GM19099 (cell line): Measurements from ENCODE around the gene DLX3.

ENCODE experiments used
- POLR2A ChIP-seq: IDR thresholded peaks from 3 replicates; pipeline ENCODE4 v1.6.1; 2011; ENCODE audit warnings: low read depth; ENCODE audit not compliant: insufficient read length; ENCODE audit errors: extremely low read depth

DLX3 gene

DNA sequence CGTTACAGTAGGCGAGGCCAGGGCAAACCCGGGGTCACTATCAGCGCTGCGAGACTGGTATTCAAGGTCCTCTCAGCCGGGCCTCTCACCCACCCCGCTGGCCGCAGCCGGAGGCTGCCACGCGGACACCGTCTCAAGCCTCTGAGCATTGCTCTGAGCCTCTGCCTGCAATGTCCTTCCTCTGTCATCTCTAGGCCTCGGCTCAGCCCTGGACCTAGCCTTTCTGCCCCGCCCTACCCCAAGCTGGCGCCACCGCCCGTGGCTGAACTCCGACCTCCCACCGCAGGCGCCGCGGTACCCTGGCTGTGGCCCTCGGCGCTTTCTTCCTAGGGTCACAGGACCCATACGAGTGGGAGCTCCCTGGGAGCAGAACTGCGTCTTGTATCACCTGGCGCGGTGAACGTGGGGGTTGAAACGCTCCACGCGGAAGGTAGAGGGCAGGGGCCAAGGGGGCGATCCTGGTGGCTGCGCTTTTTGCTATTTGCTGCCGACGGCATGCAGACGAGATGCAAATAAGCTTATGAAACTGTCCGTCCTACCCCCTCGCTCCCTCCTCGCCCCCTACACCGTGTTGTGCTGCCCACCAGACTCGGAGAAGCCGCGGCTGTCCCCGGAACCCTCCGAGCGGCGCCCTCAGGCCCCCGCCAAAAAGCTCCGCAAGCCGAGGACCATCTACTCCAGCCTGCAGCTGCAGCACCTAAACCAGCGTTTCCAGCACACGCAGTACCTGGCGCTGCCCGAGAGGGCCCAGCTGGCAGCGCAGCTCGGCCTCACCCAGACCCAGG, 22.3 kb downstream of the DLX3 start:
- no peak for TF ChIP-seq POLR2A

DNA sequence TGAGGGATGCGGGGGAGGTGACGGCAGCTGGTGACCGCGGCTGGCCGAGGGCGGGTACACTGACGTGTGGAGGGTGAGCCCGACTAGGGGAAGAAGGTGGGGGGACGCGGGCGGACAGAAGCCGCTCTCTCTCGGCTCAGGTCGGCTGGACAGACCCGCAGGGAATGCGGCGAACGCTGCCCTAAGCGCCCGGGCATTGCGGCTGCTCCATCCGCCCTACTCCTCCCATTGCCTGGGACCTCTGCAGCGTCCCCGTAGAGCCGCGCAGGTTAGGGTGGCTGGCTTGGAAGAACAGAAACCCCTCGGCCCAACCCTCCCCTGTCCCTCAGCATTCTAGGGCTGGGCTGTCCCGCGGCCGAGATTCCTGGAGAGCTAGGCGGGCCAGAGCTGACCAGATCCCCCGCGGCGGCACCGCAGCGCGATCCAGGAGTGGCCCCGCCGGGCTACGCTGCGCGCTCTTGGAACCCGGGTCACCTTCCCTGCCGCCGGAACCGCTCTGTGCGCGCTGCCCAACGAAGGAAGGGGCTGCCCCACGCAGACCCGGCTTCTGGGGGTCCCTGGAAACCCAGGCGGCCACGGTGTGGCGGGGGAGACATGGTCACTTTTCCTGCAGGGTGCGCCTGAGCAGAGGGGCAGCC, 23.1 kb downstream of the DLX3 start:
- TF ChIP-seq POLR2A = no peak

DNA sequence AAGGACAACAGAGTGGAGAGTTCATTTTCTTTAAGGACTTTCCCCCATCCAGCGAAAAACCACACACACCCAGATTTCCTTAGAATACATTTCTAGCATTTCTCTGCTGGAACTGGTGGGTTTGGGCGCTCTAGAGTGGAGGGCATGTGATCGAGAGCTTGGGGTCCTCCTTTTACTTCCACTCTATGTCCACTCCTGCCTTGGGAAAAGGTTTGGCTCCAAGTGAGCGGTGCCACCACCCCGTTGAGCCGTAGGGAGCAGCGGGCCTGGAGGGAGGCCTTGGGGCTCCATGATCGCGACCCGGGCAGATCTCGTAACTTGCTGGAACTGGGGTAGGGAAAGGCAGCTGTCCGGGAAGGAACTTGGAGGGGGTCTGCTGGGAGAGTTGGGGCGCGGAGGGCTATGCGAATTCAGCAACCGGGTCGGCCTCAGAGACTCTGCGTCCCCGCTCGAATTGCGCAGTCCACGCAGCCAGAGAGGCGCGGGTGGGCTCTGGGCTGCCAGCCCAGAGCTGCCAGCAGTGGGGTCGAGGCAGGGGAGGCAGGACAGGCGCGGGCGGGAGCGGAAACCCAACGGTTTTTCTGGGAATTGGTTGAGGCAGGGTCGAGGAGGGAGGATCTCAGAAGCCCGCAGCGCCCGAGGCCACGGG, 23.7 kb downstream of the DLX3 start:
- TF ChIP-seq POLR2A = no peak

DNA sequence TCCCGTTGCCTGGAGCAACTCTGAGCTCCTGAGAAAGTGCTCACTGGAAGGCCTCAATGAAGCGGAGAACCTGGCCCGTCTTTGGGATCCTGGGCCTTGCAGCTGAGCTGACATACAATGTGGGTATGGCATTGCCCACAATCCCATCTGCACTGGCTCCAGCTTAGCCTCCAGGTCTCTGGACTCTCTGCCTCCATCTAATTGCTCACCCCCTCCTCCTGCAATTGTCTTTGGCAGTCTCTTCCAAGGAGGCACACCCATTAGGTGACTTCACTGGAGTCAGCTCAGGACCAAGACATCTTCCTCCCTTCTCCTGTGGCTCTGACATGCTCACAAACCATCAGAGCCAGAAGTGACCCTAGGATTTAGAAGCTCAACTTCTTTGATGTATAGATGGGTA, 24.5 kb downstream of the DLX3 start:
- TF ChIP-seq POLR2A = no peak

DNA sequence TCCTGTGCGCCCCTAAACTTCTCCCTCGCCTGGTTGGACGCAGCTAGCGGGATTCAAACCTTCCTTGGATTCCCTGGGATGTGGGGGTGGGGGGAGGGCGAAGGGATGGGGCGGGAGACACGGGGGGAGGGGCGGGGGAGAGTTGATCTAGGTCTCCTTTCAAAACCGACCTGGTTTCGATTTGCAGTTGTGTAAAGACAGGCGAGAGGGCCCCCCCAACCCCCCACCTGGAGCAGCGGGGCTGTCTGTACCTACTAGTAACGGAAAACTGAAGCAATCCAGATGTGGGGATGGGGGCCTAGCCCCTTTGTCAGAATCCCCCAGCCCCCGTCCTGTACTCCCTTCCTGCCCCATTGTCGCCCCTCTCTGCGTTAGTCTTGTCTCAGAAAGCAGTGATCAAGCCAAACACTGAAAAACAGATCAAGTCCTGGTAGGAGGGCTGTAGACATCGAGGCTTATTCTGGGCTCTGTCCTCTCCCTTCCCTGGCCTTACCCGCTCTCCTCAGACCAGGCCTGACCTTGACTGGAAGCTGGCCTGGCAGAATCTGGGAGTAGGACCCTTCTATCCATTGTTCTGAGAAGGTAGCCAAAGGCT, 25.1 kb downstream of the DLX3 start:
- TF ChIP-seq POLR2A = no peak

DNA sequence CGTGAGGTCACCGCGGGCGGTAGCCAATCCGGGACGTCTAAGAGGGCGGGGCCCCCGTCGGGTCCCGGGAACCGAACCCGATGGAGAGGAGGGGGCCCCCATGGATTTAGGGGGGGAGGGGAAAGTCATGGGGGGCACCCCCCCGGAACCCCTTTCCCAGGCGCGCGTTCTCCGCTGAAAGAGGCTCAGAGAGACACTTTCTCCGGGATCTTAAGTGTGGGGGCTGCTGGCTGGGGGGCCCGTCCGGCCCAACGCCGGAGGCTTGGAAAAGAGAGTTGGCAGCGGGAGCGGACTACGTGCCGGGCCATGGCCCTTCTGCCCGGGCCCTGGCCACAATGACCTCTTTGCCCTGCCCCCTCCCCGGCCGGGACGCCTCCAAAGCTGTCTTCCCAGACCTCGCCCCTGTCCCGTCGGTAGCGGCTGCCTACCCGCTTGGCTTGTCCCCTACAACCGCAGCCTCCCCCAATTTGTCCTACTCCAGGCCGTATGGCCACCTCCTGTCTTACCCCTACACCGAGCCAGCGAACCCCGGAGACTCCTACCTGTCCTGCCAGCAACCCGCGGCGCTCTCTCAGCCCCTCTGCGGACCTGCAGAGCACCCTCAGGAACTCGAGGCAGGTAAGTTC, 25.8 kb downstream of the DLX3 start, which contains the start of gene DLX4:
Gene DLX4, plus strand, starts transcription at position 57 of the 626 bp plus-strand sequence. Its CDS starts 279 bp downstream, at position 336.
- TF ChIP-seq POLR2A = no peak

DNA sequence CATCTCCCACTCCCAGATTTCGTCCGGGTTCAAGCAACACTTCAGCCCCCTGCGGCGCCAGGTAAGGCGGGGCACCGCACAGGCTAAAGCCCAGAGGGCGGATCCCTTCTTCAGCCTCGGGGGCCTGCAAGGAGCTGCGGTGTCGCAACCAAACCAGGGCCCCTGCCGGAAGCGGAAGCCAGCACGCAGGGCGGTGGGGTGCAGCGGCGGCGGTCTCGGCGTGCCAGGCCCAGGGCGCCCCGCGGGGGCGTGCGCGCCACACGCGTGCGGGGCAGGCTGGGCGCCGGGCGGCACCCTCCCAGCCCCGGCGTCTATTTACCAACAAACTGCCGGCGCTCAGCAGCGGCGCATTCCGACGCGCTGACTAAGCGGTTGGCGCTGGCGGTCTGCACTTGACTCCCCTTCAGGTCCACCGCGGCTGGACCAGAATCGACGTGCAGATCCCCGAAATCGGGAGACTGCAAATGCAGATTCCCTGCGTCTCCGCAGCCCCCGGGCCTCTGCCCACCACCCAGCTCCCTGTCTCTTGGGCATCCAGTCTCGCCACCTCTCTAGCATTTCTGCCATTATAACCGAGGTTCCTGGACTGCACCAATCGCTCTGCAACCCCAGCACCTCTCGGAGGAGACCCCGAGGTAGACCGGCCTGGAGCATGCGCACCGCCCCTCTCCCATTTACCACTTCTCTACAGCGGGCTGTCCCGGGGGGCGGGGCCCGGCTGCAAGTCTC, 26.5 kb downstream of the DLX3 start:
- no peak for TF ChIP-seq POLR2A

DNA sequence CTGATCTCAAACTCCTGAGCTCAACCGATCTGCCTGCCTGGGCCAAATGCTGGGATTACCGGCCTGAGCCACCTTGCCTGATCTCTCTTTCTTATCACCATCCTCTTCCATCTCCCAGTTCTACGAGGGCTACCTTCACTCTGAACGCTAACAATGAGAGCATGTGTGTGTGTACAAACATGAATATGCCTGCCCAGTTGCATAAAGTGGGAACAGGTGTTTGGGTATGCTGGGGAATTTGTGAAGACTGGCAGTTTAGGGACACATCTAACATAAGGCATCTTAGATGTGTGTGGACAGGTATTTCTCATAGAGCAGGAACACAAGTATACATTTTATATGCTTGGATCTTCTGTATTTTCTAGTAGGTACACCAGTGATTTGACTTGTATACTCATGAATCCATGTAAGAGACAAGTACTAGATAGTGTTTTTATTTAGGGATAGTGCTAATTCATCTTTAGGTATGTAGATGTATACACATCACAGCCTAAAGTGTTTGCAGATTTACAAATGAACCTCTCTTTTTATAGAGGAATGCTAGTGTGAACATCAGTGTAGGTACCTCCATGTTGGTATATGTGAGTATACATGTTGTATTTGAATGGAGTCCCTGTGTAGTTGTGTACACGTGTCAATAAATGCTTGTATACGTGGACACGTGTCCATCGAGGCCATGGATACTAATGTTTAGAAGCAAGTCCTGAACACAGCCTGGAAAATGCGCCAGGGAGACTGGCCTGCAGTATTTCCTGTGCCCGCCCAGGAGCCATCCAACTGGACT, 27.2 kb downstream of the DLX3 start:
- no peak for TF ChIP-seq POLR2A

DNA sequence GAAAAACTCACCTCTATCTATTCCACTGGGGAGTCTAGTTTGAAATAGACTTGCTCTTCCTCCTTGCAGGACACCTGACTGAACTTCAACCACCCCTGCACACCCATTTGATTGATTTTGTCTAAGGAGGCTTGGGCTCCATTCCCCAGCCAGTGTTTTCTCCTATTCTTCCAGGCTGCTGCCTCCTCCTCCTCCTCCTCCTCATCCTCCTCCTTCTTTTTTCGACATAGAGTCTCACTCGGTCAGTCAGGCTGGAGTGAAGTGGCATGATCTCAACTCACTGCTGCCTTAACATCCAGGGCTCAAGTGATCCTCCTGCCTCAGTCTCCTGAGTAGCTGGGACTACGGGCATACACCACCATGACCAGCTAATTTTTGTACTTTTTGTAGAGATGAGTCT, 27.8 kb downstream of the DLX3 start:
- TF ChIP-seq POLR2A = no peak

DNA sequence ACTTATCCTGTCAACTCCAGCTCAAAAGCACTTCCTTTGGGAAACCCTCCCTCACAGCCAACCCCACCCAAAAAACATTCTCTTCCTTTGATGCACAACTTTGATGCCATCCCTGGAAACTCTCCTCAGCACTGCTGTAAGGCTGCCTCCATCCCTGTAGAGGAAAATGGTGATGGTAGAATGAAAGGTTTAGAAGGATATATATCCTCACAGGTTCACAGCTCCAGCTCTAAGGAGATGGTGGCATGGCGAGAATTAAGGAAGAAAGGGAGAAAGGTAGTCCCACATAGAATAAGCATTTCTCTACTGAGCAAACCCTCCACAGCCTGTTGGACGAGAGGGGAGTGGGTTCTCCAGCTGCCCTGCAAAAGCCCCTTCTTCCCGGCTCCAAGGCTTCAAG, 28.3 kb downstream of the DLX3 start:
- TF ChIP-seq POLR2A = no peak

DNA sequence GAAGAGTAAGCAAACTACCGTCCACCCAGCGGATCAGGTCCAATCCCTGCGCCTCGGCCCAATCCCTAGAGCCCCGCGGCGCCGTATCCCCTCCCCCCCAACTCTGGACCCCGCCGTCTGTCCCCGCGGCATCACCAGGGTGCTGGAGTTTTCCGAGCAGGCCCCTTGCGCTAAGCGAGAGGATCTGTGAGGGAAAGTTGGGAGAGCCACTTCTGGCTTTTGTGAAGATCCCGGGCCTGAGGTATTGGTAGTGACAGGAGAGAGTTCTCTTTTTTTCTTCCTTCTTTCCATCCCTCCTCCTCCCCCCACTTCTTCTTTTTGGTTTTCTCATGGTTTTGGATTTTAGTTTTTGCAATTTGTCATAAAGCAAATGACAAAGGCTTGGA, 29.5 kb downstream of the DLX3 start:
- TF ChIP-seq POLR2A = no peak

DNA sequence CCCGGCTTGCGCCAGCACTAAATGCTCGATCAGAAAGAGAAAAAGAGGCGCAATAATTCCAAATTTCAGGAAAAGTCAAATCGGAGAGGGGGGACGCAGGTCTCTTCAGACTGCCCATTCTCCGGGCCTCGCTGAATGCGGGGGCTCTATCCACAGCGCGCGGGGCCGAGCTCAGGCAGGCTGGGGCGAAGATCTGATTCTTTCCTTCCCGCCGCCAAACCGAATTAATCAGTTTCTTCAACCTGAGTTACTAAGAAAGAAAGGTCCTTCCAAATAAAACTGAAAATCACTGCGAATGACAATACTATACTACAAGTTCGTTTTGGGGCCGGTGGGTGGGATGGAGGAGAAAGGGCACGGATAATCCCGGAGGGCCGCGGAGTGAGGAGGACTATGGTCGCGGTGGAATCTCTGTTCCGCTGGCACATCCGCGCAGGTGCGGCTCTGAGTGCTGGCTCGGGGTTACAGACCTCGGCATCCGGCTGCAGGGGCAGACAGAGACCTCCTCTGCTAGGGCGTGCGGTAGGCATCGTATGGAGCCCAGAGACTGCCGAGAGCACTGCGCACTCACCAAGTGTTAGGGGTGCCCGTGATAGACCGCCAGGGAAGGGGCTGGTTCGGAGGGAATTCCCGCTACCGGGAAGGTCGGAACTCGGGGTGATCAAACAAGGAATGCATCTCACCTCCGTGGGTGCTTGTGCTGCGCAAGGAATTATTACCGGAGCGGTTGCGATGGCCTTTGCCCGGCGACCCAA, 30.1 kb downstream of the DLX3 start:
- TF ChIP-seq POLR2A = no peak

DNA sequence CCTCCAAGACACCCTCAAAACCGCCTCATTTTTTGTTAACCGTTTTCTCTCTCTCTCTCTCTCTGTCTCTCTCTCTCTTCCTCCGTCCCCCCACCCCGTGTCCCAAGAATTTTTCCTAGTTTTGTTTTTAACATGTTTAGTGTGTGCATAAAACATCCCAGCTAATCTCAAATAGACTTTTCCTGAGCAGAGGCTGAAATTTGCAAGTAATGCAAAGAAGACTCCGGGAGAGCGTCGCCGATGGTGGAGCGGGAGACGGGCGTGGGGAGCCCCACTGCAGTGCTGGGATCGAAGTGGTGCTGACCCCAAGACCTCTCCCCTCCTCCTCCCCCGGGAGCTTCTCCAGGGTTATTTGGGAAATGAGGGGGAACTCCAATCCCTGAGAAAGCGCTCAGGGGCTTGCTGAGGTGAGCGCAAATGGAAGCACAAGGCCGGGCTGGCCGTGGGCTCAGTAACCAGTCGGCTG, 30.7 kb downstream of the DLX3 start:
- no peak for TF ChIP-seq POLR2A

DNA sequence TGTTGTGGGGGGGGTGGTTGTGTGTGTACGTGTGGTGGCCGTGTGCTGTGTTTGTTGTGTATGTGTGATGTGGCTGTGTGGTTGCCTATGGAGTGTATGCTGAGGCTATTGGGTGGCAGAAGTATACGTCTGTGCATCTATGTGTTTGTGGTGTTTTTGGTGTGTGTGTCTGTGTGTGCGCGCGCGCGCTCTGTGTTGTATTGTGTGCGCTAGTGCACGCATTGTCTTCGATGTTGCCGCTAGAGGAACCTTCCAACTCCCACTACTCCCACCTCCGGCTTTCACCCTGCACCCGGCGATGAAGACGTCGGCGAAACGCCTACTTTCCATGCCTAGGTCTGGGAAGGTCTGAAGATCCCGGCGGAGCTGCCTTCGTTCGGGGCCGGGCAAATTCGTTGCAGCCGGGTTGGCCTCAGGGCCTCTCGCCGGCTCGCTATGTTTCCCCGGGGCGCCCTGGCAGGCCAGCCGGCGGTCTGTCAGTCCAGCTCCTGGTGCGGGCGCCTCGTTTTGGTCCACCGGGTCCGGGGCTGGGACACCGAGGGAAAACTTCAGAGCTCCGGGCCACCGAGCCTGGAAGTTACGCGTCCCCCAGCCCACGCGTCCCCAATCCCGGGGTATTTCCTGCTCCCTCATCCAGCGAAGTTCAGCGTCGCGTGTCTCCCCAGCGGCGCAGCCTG, 31.3 kb downstream of the DLX3 start:
- TF ChIP-seq POLR2A = no peak
